NCI-H69 (cell line): Measurements from ENCODE around the gene LIAS.
"Not testable (repeated sequence)": the region's sequence is repeated elsewhere in the genome, so short reads cannot be mapped to it uniquely, and the experiment has no call there.

Source experiments
- DNase-seq: peaks from one replicate; lab custom pipeline; 2025; lab: John Stamatoyannopoulos, UW

The LIAS gene

GRCh38 chr4:39452860-39453587 is 5.8 kb upstream of the LIAS start:
- no peak for DNase-seq

GRCh38 chr4:39453738-39454137 is 5.1 kb upstream of the LIAS start:
- no peak for DNase-seq

- no peak for DNase-seq
Observed at GRCh38 chr4:39455486-39455885, 3.4 kb upstream of the LIAS start.

GRCh38 chr4:39456946-39457763 is 1.7 kb upstream of the LIAS start:
- DNase-seq, result no peak

DNA sequence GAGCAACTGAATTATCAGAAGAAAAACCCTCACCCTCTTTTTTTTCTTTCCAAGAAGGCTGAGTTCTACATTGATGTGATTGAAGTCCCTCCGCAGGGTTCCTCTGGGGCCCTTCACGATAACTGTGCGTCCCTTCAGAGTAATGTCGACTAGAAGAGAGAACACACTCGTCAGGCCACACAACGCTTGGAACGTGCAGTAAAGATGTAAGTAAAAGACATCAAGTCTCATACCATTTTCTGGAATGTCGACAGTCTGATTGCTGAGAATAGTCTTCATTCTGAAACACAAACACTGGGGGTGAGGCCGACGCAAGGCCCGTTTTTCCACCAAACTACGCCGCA is 723 bp upstream of the LIAS start:
- DNase-seq, result not testable (repeated sequence)

- peak; percentile 2 for DNase-seq
Observed at GRCh38 chr4:39464886-39465501, 6.1 kb downstream of the LIAS start.

DNA sequence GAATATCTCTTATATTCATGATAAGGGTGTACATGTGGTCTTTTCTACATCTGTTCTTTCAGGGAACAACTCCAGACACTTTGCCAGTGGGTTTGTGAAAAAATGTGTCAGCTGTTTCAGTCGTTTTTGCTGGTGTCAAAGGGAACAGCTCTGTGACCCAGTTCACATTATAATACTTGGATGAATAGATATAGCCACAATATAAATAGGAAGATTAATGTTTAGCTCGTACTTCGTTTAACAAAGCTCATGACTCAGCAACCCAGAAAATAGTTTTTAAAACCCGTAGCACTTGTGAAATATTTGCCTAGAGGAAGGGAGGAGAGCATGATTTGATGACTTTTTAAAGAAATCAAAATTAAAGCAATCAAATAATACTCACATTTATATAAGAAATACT is 7.9 kb downstream of the LIAS start:
- DNase-seq, result no peak

- no peak for DNase-seq
Observed at GRCh38 chr4:39467464-39467863, 8.6 kb downstream of the LIAS start.

DNA sequence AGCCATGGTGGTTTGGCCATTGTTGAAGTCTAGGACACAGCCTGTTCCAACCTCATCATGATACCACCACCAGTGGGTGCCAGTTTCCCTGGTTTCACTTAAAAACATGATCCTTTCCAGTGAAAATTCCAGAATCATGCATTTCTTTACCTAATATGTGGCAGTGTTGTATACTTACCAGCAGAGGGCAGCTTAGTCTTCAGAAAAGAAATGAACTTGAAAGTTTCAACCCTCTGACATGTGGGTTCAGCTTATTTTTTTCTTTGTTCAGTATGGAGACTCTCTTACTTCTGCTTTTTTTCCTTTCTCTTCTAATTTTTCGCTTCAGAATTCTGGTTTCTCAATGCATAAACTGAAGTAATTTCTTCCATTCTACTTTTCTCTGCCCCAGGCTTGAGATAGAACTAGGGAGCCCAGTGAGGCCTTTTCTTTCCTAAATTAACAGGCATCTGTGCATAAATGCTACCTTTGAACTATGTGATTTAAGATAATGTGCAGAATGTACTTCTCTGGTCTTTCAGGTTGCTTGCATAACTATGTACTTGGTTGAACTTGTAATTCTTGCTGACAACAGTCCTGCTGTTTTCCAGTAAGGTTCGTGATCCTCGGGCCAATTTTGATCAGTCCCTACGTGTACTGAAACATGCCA is 10.7 kb downstream of the LIAS start:
- peak; percentile 63 for DNase-seq

DNA sequence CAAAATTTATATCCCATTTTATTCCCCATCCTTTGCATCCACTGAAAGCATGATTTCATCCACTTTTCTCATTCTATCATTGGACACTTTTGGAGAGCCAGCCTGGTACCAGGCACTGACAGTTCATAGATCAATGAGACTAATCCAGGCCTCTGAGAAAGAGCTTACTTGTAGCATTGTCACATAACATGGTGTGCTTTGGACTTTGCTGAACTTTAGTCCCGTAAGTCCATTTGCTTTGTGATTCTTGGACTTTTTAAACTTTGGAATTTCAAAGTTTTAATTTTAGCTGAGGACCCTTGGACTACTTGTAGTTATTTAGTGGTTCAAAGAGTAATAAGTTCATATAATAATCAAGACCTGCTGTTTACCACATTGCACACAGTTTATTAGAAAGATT is 11.5 kb downstream of the LIAS start:
- DNase-seq, result no peak

DNA sequence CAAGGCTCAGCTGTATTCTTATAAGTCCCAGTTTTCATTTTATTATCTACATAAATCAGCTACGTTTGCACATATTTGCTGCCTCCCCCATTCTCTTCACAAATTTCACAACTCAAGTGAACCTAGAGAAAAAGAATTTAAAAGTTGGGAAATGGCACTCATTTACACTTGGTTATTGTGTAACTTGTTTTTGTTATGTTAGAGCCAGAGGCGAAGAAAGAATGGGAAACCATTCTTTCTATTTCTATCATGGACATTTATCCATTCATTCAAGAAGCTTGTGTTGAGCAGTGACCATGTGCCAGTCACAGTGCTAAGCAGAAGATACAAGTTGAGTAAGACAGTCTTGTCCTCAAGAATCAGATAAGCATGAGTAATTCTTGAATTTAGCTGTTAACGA is 13.5 kb downstream of the LIAS start:
- no peak for DNase-seq

DNA sequence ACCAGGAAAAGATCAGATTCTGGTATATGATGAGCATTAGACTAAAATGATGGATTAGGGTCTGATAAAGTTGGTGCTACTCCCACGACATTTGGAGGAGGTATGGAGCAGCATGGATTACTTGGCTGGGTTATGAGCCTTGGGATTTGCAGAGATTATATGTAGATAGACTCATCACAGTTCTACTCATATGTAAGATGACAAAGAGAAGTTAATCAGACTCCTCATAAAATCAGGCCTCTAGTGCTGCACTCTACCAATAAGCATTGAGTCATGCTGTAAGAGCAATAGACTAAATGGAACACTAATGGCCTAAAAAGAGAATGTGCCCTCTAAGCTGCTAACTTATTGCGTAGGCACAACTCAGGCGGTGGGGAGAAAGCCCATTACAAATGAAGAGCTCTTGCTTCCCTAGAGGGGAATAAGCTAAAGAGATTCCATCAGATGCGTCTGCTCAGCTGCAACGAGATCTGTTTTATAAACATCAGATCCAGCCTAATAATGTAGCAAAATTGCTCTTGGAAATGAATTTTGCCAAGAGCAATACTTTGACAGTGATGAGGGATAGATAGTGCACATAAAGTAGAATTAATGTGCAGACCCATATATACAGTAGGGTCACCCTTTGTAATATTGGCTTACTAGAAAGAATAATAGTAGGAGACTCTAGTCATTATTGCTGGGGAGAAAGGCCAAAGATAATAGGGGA is 17.5 kb downstream of the LIAS start:
- no peak for DNase-seq

- DNase-seq, result no peak
Observed at GRCh38 chr4:39480251-39480650, 21.4 kb downstream of the LIAS start.

DNA sequence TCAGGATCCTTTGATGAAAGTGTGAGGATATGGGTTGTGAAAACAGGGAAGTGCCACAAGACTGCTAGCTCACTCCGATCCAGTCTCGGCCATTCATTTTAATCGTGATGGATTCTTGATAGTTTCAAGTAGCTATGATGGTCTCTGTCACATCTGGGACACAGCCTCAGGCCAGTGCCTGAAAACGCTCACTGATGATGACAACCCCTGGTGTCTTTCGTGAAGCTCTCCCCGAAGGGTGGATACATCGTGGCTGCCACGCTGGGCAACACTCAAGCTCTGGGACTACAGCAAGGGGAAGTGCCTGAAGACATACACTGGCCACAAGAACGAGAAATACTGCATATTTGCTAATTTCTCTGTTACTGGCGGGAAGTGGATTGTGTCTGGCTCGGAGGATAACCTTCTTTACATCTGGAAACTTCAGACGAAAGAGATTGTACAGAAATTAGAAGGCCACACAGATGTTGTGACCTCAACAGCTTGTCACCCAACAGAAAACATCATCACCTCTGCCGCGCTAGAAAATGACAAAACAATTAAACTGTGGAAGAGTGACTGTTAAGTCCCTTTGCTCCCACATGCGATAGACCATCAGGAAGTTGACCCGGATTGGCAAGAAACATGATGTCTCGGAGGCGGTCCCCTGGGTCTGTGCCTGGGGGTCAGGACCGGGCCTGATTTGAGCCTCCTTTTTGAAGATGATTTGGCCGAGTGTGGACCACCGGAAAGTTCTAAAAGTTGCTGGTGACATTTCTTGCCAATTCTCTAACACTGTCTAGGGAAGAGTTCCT is 22.2 kb downstream of the LIAS start:
- no peak for DNase-seq

DNA sequence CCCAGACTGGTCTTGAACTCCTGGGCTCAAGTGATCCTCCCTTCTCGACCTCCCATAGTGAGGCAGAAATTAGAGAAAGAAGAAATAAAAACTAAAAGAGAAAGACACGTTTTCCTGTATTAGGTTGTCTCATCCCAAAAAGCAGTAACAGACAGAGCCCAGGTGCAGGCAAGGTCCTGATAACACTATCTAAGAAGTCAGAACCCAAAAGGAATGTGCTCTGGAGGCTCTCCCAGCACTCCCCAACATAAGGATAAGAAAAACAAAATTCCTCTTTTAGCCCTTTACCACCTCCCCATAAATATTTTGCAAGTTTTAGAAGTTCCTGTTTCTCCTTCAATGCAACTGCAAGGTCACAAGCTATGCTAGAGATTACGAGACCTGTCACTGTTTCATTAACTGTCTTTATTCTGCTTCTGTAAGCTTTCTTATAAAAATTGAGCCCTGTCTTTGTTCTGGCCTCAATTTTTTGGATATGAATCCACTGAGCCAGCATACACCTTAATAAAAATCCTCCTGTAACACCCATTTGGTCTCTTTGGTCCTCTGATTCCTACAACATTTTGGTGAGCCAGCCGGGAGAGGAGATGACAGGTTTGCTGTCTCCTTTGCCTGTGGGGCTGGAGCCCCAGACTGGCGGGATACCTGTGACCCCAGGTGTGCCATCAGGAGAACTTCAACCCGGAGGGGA is 25.9 kb downstream of the LIAS start:
- DNase-seq, result no peak

GRCh38 chr4:39486221-39486804 is 27.5 kb downstream of the LIAS start:
- no peak for DNase-seq

- DNase-seq, result no peak
Observed at GRCh38 chr4:39490322-39490721, 31.5 kb downstream of the LIAS start.

DNA sequence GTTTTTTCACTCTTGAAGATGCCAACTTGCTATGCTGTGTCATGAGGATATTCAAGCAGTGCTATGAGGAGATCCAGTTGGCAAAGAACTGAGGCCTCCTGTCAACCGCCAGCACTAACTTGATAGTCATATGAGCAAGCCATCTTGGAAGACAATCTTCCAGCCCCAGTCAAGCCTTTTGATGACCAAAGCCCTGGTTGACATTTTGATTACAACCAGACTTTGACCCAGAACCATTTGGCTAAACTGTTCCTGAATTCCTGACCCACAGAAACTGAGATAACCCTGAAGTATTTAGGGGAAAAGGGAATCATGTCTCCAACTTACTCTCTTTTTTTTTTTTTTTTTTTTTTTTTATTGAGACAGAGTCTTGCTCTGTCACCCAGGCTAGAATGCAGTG is 35.5 kb downstream of the LIAS start:
- DNase-seq, result no peak

DNA sequence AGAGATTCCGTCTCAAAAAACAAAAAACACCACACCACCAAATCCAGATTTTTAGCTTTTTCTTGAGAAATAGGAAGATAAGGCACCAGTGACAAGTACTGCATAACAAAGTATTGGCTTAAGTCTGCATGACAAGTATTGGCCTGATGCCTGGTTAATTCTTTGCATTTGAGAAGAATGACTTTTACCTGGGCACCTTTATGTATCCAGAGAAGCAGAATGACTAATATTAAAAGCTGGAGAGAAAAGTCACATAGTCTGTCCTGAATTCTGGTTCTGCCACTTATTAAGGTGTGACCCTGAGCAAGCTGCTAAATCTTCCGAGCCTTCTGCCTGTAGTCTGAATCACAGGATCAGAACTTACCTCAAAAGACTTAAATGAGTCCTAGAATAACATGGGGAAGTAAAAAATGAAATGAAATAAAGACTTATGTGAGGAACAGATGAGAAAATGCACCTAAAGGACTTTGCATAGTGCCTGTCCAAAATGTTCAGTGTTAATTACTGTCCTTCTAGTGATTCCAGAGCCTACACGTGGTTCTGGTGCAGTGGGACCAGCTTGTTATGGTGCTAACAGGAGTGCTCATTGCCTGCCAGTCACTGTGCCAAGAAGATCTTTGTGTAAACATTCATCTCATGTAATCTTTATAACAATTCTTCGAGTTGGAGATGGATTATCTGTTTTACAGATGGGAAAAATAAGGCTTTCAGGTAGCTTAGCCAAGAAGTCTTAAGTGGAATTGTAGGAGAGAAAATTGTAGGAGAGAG is 36.8 kb downstream of the LIAS start:
- no peak for DNase-seq
